ENCODE measurements around the gene MGAT4B.

DNA sequence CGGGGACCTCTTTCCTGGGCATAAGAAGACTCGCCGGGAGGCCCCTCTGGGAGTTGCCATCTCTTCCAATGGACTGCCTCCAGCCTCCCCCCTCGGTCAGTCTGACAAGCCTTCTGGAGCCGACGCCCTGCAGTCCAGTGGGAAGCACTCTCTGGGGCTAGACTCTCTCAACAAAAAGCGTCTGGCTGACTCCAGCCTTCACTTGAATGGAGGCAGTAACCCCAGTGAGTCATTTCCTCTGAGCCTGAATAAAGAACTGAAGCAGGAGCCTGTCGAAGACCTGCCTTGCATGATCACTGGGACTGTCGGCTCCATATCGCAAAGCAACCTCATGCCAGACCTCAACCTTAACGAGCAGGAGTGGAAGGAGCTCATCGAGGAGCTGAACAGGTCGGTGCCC lies 41.3 kb downstream of the MGAT4B start:
- TF ChIP-seq, protein P1, sequence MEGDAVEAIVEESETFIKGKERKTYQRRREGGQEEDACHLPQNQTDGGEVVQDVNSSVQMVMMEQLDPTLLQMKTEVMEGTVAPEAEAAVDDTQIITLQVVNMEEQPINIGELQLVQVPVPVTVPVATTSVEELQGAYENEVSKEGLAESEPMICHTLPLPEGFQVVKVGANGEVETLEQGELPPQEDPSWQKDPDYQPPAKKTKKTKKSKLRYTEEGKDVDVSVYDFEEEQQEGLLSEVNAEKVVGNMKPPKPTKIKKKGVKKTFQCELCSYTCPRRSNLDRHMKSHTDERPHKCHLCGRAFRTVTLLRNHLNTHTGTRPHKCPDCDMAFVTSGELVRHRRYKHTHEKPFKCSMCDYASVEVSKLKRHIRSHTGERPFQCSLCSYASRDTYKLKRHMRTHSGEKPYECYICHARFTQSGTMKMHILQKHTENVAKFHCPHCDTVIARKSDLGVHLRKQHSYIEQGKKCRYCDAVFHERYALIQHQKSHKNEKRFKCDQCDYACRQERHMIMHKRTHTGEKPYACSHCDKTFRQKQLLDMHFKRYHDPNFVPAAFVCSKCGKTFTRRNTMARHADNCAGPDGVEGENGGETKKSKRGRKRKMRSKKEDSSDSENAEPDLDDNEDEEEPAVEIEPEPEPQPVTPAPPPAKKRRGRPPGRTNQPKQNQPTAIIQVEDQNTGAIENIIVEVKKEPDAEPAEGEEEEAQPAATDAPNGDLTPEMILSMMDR (conservative IDR thresholded peaks at IDR 0.05; ENCODE audit: low read length): no peak
- TF ChIP-seq EZH2phosphoT487 (IDR thresholded peaks at IDR 0.05; ENCODE audit: borderline replicate concordance, low read depth, low read length): no peak
